Breast epithelium (tissue), 3 donors: Measurements from ENCODE around the gene COX5B.

Experiments used
- CTCF ChIP-seq, 3 donors: fragments of 450-650 bp; IDR thresholded peaks; one replicate each; pipeline ENCODE4 v1.5.1; 2016 to 2017; ENCODE audit warnings: antibody characterized with exemption in 3 of 3, mild to moderate bottlenecking in 3 of 3, moderate library complexity in 3 of 3
- POLR2A ChIP-seq: fragments of 450-650 bp; IDR thresholded peaks from one replicate; pipeline ENCODE4 v1.6.1; 2016; ENCODE audit warnings: antibody characterized with exemption, mild to moderate bottlenecking, moderate library complexity
- POLR2AphosphoS5 ChIP-seq, 3 donors: sonication (generic); formaldehyde crosslinking; IDR thresholded peaks; one replicate each; pipeline ENCODE4 v1.6.1; 2017; ENCODE audit warnings: antibody characterized with exemption in 3 of 3

- TF ChIP-seq CTCF (IDR thresholded peaks at IDR 0.05) (no peak), POLR2A (no peak), POLR2AphosphoS5 (IDR thresholded peaks at IDR 0.05) (no peak)
Observed at GRCh38 chr2:97661927-97662326, 16.1 kb downstream of the COX5B start.
